ENCODE measurements around the gene RBM15. TPM values are rescaled to one million over a fixed set of nuclear protein-coding genes. Genes with fewer than 3 reads are reported as not detected.
A peak's percentile ranks its signal among the peaks of the same experiment; 100 is the strongest.

The RBM15 gene
- total RNA-seq, 1 donor from 2014 or later: 28.2 TPM

DNA sequence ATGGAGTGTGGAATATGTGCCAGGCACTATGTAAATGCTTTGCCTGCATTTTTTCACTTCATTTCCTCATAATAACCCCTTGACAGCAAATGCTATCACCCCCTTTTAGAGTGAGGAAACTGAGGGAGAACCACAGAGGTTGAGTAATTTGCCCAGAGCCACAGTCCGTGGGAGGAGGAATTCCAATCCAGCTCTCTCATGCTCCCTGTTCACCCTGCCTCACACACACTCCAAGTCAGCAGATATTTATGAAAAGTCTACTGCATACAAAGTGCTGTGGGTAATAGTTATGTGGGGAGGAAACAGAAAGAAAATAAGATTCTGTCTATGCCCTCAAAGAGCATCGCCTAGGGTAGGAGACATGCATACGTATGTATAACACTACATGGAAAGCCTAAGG lies 30.9 kb upstream of the RBM15 start:
- TF ChIP-seq, protein P1, sequence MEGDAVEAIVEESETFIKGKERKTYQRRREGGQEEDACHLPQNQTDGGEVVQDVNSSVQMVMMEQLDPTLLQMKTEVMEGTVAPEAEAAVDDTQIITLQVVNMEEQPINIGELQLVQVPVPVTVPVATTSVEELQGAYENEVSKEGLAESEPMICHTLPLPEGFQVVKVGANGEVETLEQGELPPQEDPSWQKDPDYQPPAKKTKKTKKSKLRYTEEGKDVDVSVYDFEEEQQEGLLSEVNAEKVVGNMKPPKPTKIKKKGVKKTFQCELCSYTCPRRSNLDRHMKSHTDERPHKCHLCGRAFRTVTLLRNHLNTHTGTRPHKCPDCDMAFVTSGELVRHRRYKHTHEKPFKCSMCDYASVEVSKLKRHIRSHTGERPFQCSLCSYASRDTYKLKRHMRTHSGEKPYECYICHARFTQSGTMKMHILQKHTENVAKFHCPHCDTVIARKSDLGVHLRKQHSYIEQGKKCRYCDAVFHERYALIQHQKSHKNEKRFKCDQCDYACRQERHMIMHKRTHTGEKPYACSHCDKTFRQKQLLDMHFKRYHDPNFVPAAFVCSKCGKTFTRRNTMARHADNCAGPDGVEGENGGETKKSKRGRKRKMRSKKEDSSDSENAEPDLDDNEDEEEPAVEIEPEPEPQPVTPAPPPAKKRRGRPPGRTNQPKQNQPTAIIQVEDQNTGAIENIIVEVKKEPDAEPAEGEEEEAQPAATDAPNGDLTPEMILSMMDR (IDR thresholded peaks at IDR 0.05; ENCODE audit: insufficient read depth, low read length, poor library complexity, severe bottlenecking): no peak

GRCh38 chr1:110309139-110309538 lies 30.0 kb upstream of the RBM15 start:
- TF ChIP-seq, protein P1 (IDR thresholded peaks at IDR 0.05; ENCODE audit: insufficient read depth, low read length, poor library complexity, severe bottlenecking): no peak
- no peak for DNase-seq (ENCODE audit: low read depth)

More for the DNA sequence above, 30.9 kb upstream of the RBM15 start:
- peak; percentile 44 for DNase-seq (ENCODE audit: low read depth)
- Histone ChIP-seq H3K27me3 (ENCODE audit: control insufficient read depth, insufficient read depth, low read length) (no peaks in the 10 kb centered on the region), H3K36me3 (ENCODE audit: control insufficient read depth, insufficient read depth, low read length) (no peaks in the 10 kb centered on the region), H3K4me3 (ENCODE audit: low read depth, low read length) (no peak overlapping the region)

DNA sequence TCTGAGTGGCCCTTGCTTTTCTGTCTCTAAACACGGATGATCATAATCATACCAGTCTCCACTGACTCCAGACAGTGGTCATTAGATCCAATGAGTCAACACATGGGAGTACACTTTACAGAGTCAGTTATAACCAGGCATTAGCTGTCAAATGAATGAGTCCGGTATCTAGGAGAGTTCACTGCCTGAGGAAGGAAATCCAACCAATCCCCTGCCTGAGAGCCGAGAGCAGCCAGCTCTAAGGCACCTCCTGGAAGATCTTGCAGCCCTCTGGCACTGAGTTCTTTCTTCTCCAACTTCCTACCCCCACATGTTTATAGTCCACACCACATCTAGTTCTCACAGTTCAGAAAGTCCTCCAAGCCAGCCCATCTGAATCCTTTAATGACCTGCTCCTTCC lies 29.4 kb upstream of the RBM15 start:
- TF ChIP-seq, protein P1 (IDR thresholded peaks at IDR 0.05; ENCODE audit: insufficient read depth, low read length, poor library complexity, severe bottlenecking): peak; percentile 9
- no peaks in the 10 kb centered on the region for H3K27me3 ChIP-seq (ENCODE audit: control insufficient read depth, insufficient read depth, low read length)
- no peak overlapping the region for H3K4me3 ChIP-seq (ENCODE audit: low read depth, low read length)
- DNase-seq (ENCODE audit: low read depth): peak; percentile 61
- no peaks in the 10 kb centered on the region for H3K36me3 ChIP-seq (ENCODE audit: control insufficient read depth, insufficient read depth, low read length)

More at GRCh38 chr1:110309139-110309538, 30.0 kb upstream of the RBM15 start:
- no peaks in the 10 kb centered on the region for H3K27me3 ChIP-seq (ENCODE audit: control insufficient read depth, insufficient read depth, low read length)
- no peak overlapping the region for H3K4me3 ChIP-seq (ENCODE audit: low read depth, low read length)
- no peaks in the 10 kb centered on the region for H3K36me3 ChIP-seq (ENCODE audit: control insufficient read depth, insufficient read depth, low read length)

- TF ChIP-seq, protein P1 (IDR thresholded peaks at IDR 0.05; ENCODE audit: insufficient read depth, low read length, poor library complexity, severe bottlenecking): no peak
- no peak for DNase-seq (ENCODE audit: low read depth)
- Histone ChIP-seq H3K36me3 (ENCODE audit: control insufficient read depth, insufficient read depth, low read length) (no peaks in the 10 kb centered on the region), H3K27me3 (ENCODE audit: control insufficient read depth, insufficient read depth, low read length) (no peaks in the 10 kb centered on the region), H3K4me3 (ENCODE audit: low read depth, low read length) (no peak overlapping the region)
Measured at GRCh38 chr1:110310300-110310699, 28.9 kb upstream of the RBM15 start.

DNA sequence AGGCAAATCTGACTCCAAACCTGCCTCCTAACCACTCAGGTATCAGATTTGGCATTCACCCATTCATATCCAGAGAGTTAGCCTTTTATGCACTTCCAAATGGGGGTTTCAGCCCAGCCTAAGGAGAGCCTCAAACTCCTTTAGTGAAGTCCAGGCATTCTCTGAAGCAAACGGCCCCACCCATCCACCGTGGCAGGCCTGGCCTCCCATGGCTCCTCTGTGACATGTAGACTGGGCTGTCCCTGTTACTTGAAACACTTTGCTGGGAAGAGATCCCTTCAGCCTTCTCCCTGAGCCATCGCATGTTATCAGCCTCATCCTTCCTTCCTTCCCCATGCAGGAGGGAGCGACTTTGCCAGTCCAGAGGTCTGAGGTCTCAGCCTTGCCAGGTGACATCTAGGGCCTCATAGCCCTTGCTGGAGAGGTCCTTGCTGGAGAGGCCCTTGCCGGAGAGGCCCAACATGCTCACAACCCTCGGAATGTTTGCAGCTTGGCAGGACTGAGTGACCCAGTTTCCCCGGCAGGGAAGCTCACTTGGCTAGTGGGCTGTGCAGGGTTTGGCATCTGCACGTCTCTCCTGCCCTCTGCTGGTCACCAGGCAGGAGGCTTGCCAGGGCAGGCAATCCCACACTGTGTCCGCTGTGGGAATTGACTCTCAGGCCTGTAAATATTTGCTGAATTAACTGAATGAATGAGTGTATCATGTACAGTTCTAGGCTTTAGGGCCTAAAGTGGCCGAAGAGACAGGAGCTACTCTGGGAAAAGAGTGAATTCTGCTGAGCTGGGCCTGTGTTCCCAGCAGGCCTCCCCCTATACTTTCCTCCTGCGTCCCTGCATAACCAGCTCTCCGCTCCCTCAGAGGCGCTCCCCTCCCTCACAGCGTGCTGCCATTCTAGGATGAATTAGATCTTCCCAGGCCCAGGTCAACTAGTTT lies 26.7 kb upstream of the RBM15 start:
- DNase-seq (ENCODE audit: low read depth): peak; percentile 41
- H3K4me3 ChIP-seq (ENCODE audit: low read depth, low read length): no peak overlapping the region
- H3K27me3 ChIP-seq (ENCODE audit: control insufficient read depth, insufficient read depth, low read length): no peaks in the 10 kb centered on the region
- TF ChIP-seq, protein P1 (IDR thresholded peaks at IDR 0.05; ENCODE audit: insufficient read depth, low read length, poor library complexity, severe bottlenecking): peak; percentile 93
- H3K36me3 ChIP-seq (ENCODE audit: control insufficient read depth, insufficient read depth, low read length): no peaks in the 10 kb centered on the region
